Measurements from ENCODE around the gene MSLN. TPM values are rescaled to one million over a fixed set of nuclear protein-coding genes. Genes with fewer than 3 reads are reported as not detected.

The MSLN gene
- total and polyA plus RNA-seq, 2 of the 13 experiments (the other 11 are each of a cell fraction or from before 2014, with no cell fraction given): 2.0 to 2.3 TPM

DNA sequence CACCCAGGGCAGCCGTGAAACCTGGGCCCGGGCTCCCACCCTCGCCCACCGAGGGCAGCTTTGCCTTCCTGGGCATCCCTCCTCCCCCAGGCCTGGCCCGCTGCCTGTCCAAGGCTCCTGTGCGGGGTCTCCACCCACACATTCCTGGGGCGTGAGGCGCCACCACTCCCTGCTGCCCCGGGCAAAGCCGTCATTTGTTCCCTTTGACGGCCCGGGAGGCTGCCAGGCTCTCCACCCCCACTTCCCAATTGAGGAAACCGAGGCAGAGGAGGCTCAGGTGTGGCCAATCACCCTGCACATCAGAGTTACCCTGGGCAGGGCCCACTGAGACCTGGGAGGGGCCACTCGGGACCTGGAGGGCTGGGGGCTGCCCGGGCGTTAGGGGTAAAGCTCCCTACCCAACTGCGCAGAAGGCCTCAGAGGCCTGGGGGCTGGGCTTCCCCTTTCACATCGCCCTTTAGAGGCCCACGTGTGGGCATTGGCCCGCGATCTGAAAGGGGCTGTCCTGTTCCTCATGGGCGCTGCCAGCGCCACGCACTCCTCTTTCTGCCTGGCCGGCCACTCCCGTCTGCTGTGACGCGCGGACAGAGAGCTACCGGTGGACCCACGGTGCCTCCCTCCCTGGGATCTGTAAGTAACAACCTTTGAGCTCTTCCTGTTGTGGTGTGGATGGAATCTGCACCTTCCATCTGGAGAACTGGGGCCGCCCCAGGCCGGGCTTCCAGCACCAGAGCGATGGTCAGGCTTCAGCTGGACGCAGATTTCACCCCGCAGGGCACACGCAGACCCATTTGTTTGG, at the start of gene MSLN (continued):
- 0 out of 2 replicates have a peak, but pooled peaks have one; percentile 28 for TF ChIP-seq ZNF292 (CRISPR knock-in tag; IDR thresholded peaks at IDR 0.05; ENCODE audit: borderline replicate concordance, low read depth)
- peak; percentile 79 for TF ChIP-seq HNF4A (CRISPR knock-in tag; IDR thresholded peaks at IDR 0.05)
- TF ChIP-seq, protein P1, sequence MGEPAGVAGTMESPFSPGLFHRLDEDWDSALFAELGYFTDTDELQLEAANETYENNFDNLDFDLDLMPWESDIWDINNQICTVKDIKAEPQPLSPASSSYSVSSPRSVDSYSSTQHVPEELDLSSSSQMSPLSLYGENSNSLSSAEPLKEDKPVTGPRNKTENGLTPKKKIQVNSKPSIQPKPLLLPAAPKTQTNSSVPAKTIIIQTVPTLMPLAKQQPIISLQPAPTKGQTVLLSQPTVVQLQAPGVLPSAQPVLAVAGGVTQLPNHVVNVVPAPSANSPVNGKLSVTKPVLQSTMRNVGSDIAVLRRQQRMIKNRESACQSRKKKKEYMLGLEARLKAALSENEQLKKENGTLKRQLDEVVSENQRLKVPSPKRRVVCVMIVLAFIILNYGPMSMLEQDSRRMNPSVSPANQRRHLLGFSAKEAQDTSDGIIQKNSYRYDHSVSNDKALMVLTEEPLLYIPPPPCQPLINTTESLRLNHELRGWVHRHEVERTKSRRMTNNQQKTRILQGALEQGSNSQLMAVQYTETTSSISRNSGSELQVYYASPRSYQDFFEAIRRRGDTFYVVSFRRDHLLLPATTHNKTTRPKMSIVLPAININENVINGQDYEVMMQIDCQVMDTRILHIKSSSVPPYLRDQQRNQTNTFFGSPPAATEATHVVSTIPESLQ (CRISPR knock-in tag; conservative IDR thresholded peaks at IDR 0.05): no peak
- TF ChIP-seq ZNF10 (CRISPR knock-in tag; IDR thresholded peaks at IDR 0.05; ENCODE audit: borderline replicate concordance, low read depth): no peak
- peak; percentile 38 for TF ChIP-seq PATZ1 (CRISPR knock-in tag; IDR thresholded peaks at IDR 0.05)
- peak; percentile 18; the same call in 1 of the 2 replicates for TF ChIP-seq SALL1 (CRISPR knock-in tag; IDR thresholded peaks at IDR 0.05)
- 0 out of 2 replicates have a peak, but pooled peaks have one; percentile 46 for TF ChIP-seq ZNF747 (CRISPR knock-in tag; IDR thresholded peaks at IDR 0.05; ENCODE audit: borderline replicate concordance)

Data from HepG2 (cell line).